ENCODE measurements around the gene GRIK4.

The GRIK4 gene

GRCh38 chr11:120528749-120529148 is 17.2 kb downstream of the GRIK4 start:
- Histone ChIP-seq H3K27me3 (ENCODE audit: insufficient read depth, poor library complexity, severe bottlenecking) (peaks cover 2% of the 10 kb centered on the region), H3K4me3 (replicated peaks; ENCODE audit: insufficient read depth, low read length) (no peak overlapping the region), H3K27ac (replicated peaks) (no peak overlapping the region)
- TF ChIP-seq CTCF (IDR thresholded peaks at IDR 0.05; ENCODE audit: insufficient read depth, low read length) (no peak), REST (IDR thresholded peaks at IDR 0.05; ENCODE audit: insufficient replicate concordance, low read depth) (no peak), GABPA (IDR thresholded peaks at IDR 0.05; ENCODE audit: low read depth) (no peak), SPI1 (IDR thresholded peaks at IDR 0.05; ENCODE audit: borderline replicate concordance, low read depth) (no peak), POLR2AphosphoS5 (IDR thresholded peaks at IDR 0.05; ENCODE audit: low read depth) (no peak)
- no peak for DNase-seq (ENCODE audit: low read depth in 1 of 2, low spot score in 1 of 2)

- TF ChIP-seq SPI1 (IDR thresholded peaks at IDR 0.05; ENCODE audit: borderline replicate concordance, low read depth) (no peak), POLR2AphosphoS5 (IDR thresholded peaks at IDR 0.05; ENCODE audit: low read depth) (no peak), REST (IDR thresholded peaks at IDR 0.05; ENCODE audit: insufficient replicate concordance, low read depth) (no peak), GABPA (IDR thresholded peaks at IDR 0.05; ENCODE audit: low read depth) (no peak), CTCF (IDR thresholded peaks at IDR 0.05; ENCODE audit: insufficient read depth, low read length) (no peak)
- no peak for DNase-seq (ENCODE audit: low read depth in 1 of 2, low spot score in 1 of 2)
- peaks cover 2% of the 10 kb centered on the region for H3K27me3 ChIP-seq (ENCODE audit: insufficient read depth, poor library complexity, severe bottlenecking)
Observed at GRCh38 chr11:120529214-120529613, 17.7 kb downstream of the GRIK4 start.

GRCh38 chr11:120529911-120530310 is 18.4 kb downstream of the GRIK4 start:
- no peak overlapping the region for H3K27ac ChIP-seq (replicated peaks)
- no peak for TF ChIP-seq REST (IDR thresholded peaks at IDR 0.05; ENCODE audit: insufficient replicate concordance, low read depth)
- no peak for TF ChIP-seq GABPA (IDR thresholded peaks at IDR 0.05; ENCODE audit: low read depth)
- no peak for TF ChIP-seq CTCF (IDR thresholded peaks at IDR 0.05; ENCODE audit: insufficient read depth, low read length)
- no peak for TF ChIP-seq POLR2AphosphoS5 (IDR thresholded peaks at IDR 0.05; ENCODE audit: low read depth)
- TF ChIP-seq SPI1 (IDR thresholded peaks at IDR 0.05; ENCODE audit: borderline replicate concordance, low read depth), result no peak
- DNase-seq (ENCODE audit: low read depth in 1 of 2, low spot score in 1 of 2), result no peak
- no peak overlapping the region for H3K4me3 ChIP-seq (replicated peaks; ENCODE audit: insufficient read depth, low read length)
- H3K27me3 ChIP-seq (ENCODE audit: insufficient read depth, poor library complexity, severe bottlenecking), result peaks cover 2% of the 10 kb centered on the region

More at GRCh38 chr11:120529214-120529613, 17.7 kb downstream of the GRIK4 start:
- Histone ChIP-seq H3K27ac (replicated peaks) (no peak overlapping the region), H3K4me3 (replicated peaks; ENCODE audit: insufficient read depth, low read length) (no peak overlapping the region)
